Glomerular visceral epithelial cell (primary cell): ENCODE results near the gene HMOX2.
A peak's percentile ranks its signal among the peaks of the same experiment; 100 is the strongest.

Experiments
- DNase-seq: peaks from one replicate; pipeline ENCODE4 v3.0.0-alpha.2; 2016; ENCODE audit errors: extremely low spot score

Gene HMOX2

DNA sequence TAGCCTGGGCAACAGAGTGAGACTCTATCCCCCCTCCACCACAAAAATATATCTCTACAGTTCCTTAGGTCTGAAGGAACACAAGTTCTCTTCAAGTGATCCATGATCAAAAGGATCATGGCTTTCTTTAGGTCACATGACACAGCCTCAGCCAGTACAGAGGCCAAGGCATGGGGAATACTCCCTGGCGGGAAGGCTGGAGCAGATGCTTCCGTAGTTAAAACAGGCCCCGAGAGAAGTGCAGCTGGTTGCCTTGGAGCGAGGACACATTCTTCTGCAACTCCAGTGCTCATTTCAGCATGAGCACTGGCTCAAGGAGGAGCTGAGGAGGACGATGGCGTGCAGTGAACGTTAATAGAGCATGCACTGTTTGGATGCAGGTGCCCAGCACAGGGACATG lies 48.9 kb downstream of the HMOX2 start:
- DNase-seq = no peak

DNA sequence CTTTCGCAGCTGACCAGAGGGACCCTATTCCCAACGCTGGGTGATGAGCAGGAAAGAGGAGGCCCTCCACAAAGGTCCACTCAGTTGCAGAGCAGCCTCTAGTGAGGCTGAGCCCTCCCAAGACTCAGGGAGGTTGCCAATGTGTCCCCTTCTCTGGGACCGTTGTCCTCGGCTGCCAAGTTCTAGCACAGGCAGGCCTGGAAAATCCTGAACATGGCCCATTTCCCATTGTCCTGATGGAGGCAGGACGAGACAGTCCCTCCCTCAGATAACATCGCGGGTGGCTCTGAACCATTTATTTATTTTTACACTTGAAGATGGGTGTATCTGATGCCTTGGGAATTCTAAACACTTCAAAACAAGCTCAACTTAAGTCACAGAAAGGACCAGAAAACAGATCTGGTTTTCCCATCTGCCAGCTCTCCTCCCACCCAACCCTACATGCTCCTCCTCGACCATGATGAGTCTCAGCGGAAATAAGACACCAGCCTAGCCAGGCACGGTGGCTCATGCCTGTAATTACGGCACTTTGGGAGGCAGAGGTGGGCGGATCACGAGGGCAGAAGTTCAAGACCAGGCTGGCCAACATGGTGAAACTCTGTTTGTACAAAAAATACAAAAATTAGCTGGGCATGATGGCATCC lies 49.6 kb downstream of the HMOX2 start:
- no peak for DNase-seq

DNA sequence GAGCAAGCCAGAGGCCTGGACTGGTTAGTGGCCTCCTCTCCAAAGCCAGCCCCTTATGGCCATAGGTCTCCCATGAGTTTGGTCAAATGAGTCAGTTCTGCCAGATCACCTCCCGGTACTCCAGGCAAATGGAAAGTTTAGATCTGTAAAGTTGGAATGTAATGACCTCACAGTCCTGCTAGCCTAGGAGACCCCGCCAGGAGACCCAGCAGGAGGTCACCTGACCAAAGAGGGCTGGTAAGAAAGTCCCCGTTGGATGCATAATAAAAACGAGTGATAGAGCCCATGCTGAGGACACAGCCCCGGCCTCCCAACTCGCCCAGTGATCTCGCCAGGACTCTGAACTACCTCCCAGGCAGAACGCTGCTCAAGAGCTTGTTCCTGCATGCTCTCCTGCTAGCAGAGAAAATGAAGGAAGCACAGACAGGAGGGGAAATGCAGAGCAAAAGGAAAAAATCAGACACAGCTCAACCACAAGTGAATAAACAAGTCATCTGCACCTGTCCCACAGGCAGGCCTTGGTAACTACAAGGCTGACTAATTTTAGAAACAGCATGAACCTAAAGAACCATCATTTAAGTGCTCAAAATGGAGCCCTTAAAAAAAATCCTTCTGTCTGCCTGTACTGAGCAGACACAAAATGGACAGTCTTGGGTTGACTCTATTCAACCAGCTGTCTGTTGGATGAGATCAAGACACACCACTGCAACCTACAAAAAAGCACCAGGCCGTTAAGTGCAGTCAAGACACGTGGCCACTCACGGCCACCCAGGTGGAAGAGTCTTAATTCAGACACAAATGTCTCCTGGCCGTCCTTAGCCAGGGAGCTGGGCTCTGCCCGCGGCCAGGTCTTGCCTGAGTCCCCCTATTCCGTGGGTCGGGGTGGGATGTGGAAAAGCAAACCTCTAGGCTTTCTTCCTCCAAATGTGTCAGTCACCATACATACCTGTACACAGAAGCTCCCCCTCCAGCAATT lies 53.2 kb downstream of the HMOX2 start:
- peak; percentile 82 for DNase-seq

DNA sequence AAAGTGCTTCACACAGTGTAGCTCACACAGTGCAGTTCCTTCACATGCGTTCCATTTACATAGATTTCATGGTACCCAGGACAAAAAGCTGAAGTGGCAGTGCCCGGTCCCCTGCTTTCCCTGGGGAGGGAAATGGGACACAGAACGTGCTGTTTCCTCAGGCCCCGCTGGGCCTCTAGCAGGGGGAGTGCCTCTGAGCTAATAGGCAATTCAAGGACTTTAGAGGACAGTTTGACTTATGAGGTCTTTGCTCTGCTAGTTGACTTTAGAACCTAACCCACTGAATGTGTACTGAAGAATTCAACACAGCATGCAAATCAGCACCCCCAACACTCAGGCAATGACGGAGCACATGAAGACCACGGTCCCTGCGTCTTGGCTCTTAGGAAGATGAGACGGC lies 55.6 kb downstream of the HMOX2 start:
- no peak for DNase-seq

DNA sequence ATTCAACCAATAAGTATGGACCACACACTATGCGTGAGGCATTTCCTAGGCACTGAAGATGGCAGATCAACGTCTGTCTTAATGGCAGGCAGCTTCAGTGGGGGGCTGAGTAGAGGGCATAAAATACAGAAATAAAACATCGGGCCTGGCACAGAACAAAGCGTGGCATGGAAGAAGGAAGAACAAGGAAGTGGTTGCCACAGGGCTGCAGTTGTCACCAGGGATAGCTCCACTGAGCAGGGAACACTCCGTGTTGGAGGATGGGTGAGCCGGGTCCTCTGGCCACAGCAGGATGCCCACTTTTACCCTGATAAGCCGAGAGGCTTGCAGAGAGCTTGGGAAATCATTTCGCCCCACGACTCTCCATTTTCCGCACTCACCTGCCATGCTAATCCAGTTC lies 56.0 kb downstream of the HMOX2 start:
- no peak for DNase-seq

DNA sequence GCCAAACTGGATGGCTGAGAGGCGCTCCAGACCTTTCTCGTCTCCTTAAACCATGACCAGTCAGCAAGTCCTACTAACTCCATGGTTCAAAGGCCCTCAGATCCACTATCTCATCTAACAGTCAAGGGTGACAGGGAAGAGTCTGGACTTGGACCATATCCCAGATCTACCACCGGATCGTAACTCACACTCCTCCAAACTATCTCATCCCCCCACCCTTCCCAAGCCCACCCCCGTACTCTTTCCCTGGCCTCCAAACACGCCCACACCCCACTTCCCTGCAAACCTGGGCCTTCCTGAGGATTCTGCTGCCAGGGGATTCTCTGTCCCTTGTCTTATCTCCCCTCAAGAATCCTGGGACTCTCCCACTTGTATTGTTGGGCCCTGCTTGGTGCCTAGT lies 57.3 kb downstream of the HMOX2 start:
- DNase-seq = no peak

DNA sequence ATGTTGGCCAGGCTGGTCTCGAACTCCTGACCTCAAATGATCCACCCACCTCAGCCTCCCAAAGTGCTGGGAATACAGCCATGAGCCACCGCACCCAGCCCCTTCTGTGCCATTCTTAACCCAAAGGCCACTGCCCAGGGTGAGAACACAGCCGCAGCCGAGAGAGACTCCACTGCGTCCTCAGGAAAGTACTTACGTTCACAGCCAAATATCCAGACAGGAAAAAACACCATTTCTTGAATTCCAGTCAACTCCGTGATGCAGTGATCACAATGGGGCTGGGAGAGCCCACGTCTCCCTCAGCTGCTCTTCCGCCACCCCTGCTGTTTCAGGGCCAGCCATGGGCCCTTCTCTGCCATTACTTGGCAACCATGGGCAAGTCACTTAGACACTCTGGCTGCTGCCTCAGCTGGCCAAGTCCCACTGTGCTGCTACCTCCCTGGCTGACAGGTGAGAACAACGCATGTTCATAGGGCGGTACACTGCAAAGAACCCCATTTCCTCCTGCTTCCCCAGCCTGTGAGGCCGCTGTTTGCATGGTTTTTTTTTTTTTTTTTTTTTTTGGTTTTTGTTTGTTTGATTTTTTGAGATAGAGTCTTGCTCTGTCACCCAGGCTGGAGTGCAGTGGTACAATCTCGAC lies 58.1 kb downstream of the HMOX2 start:
- no peak for DNase-seq

DNA sequence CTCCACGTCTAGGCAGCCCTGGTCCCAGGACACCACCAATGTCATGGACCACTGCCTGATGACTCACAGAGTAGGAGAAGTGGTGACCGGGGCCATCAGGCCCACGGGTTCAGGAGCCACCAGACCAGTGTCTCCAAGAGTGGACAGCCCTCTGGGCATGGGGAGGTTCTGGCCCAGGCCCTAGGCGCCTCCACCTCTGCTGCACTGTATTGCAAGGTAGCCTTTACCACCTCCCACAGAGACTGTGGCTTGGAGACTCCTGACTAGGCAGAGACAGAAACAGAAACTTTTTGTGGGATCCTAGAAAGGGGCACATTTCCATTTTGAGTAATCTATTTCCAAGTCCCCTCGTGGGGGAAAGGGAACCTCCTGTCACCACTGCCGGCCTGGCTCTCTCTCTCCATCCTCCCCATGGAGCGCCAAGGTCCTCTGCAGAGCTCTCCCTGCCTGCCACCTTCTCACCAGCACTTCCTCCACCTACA lies 59.5 kb downstream of the HMOX2 start:
- no peak for DNase-seq

DNA sequence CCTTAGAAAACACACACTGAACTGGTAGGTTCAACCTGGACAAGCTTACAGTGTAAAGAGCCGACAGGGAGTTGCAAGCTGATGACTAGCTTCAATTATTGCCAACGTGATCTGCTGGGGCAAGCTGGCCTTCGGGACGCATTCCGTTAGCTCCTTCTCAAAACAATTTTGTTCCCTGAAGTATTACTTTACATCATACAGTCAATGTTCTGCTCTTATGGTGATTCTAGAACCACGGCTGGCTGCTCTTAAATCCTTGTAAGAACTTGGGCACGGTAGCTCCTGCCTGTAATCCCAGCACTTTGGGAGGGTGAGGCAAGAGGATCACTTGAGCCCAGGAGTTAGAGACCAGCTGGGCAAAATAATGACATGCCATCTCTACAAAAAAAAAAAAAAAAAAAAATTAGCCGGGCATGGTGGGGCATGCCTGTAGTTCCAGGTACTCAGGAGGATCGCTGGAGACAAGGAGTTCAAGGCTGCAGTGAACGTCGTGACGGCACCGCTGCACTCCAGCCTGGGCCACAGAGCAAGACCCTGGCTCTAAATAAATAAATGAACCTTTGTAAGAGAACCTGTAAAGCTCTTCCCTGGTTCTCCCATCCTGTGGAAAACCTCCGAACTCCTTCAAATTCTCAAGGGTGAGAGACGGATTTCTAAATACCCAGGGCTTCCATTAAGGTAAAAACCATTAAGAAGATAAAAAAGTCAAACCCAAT lies 60.4 kb downstream of the HMOX2 start:
- DNase-seq = no peak

DNA sequence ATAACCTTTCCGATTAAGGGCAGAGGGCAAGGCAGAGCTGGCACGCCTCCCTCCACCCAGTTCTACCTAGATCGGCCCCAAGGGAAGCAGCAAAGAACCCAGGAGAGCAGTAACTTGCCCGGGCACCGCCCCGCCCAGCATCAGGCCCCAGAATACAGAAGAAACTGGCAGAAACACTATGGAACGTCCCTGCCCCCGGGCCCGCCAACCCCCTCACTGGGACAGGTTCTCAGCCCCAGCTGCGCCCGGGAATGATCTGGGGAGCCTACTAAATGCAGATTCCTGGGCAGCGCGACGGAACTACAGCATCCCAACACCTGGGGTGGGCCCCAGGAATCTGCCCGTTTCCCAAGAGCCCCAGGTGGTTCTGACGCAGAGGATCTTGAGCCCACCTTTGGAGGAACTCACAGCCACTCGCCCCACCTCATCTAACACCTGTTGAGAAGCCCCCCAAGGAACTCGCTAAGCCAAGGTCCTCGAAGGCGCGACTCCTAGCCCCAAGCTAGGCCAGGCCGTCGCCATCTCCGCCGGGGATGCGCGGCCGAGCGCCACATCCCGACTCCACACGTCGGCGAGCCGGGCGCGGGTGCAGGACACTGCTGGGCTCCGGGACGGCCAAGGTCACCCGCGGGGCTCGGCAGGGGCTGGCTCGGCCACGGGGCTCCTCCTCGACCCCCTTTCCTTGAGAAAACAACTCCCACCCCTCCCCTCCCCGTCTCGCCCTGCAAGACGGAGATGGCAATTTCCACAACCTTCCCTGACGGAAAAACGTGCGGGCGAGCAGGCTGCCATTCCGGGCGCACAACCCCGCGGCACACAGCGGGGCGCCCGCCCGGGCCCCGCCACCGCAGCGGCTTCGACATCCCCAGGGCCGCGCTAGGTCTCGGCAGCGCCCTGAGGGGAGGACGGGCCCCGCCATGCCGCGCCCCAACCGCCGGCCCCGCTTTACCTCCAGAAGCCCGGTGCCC lies 61.5 kb downstream of the HMOX2 start:
- DNase-seq = no peak

DNA sequence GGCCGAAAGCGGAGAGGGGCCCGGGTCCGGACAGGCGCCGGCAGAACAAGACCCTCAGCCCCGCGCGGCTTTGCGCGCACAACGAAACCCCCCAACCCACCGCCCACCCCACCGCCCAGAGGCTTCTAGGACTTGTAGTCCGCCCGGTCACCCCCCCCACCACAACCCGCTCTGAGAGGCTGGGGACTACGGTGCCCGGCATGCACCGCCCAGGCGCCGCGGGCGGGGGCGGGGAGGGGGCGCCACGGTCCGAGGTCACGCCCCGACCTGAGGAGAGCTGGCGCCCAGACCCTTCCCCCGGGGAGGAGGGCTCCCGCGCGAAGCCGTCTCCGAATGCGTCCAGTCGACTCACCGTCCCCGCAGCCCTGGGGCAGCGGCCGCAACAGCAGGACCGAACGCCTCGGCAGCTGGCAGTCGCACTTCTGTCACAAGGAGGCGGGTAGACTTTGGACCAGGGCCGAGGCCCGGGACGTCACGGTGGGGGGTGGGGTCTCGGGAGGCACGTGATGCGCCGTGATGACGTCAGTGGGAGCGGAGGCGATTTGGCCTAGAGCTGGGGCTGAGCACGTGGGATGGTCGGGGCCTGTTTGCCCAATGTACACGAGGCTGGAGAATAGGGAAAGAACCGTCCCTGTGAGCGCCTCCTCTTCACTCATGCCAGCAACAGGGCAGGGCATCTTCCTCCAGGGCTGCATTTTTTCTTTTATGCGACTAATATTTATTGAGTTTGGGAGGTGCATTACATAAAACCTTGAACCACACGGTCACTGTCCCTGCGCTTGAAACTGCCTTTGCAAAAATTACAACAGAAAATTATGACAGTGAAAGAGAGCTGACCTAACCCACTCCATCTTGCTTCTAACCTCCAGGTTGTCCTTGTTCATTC lies 62.4 kb downstream of the HMOX2 start, which contains the start of gene CDIP1:
TSS of gene CDIP1 (minus strand) at position 424 of the 886 bp plus-strand sequence. CDS start 24,643 bp downstream, outside the sequence.
- peak; percentile 92 for DNase-seq

DNA sequence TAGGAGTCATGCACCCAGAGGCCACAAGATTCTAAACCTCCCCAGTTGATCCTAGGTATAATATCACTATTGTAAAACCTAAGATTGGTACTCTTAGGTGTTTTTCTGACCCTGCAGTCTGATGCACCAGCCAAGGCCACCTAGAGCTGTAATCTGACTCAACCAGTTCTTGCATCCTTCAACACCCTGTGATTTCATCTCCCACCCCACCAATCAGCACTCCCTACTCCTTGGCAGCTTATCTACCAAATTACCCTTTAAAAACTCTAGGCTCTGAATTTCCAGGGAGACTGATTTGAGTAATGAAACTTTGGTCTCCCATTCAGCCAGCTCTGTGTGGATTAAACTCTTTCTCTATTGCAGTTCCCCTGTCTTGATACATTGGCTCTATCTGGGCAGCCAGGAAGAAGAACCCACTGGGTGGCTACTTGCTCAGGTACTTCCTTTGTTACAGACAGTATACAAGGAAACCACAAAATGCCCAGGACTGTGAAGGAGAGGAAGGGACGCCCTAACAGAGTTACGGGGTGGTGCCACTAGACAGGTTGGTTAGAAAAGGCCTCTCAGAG lies 63.6 kb downstream of the HMOX2 start:
- DNase-seq = no peak

DNA sequence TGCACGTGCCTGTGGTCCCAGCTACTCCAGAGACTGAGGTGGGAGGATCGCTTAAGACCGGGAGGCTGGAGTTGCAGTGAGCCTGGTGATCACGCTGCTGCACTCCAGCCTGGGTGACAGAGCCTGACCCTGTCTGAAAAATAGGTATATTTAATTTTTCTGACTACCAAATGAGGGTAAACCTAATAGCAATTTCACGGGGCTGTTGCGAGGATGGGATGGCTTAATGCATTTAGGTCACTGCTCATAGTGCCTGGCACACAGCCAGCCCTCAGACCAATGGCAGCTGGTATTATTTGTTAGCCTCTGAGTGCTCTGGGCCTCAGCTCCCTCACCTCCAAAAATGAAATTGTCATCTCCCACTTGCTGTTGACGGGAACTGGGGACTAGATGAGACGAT lies 68.3 kb downstream of the HMOX2 start:
- no peak for DNase-seq

DNA sequence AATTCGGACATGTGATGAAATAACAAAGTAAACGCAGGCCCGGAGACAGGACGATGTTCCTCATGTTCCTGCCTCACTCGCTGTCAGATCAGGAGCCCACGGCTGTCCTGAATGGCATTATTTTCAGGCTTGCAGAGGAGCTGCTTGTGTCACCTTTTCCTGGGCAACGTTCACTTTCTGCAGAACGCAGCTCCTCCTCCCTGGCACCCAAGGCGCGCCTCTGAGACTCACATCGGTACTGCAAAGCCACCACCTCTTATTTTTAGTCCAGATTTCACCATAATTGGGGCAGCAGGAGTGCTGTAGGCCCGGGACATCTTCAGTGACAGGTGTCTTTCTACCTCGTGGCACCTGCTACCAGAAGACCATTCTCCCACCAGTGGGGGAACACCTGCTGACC lies 71.9 kb downstream of the HMOX2 start:
- DNase-seq = no peak

DNA sequence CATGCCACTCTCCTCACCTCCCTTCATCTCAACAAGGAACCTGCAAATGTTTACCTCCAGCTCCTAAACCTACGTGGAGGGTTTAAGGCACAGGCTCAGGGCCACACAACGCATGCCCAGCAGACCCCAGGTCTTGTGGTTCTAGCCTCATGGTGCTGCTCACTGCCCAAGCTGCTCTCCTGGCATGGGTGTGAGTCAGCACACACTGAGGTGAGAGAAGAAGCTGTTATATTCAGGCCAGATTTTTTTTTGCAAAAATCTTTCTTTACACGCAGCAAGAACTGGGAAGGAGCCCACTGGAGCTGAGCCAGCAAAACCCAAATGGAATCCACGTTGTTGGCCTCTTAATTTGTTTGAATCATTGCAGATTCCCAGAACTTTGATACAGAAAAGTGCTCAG lies 74.4 kb downstream of the HMOX2 start:
- DNase-seq = no peak

DNA sequence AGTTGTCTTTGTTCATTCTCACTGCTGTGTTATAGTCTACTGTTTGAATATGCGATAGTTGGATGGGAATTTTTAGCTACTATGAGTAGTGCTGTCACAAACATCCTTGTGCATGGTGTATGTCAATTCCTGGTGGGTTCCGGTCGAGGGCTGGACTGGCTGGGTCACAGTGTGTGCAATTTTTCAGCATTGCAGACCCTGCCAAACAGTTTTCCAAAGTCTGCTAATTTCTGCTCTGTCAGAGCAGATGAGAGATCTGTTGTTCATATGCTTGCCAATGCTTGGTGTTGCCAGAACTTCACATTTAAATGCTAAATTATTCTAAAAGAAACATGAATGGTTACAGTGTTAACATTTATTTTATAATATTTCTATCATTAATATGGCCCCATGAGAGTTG lies 76.3 kb downstream of the HMOX2 start:
- DNase-seq = no peak

DNA sequence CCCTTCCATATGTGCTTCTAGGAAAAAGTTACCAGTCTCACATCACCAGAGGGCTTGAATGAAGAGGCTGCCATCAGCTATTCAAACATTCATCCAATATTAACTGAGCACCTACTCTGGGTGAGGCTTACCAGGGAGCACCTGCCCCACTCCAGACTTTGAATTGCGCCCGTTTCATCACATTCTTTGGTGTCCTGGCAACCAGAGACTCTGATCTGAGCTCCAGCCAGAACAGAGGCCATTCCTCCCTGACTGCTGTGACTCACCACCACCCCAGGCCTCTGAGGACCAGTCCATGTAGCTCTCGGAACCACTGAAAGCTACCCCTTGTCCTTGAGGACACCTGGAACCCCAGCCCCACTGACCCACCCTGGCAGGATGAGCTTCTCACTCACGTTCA lies 79.9 kb downstream of the HMOX2 start, which contains the start of gene C16orf96:
TSS of gene C16orf96 (plus strand) at position 229 of the 400 bp plus-strand sequence. CDS start at position 379, 150 bp downstream.
- peak; percentile 12 for DNase-seq

DNA sequence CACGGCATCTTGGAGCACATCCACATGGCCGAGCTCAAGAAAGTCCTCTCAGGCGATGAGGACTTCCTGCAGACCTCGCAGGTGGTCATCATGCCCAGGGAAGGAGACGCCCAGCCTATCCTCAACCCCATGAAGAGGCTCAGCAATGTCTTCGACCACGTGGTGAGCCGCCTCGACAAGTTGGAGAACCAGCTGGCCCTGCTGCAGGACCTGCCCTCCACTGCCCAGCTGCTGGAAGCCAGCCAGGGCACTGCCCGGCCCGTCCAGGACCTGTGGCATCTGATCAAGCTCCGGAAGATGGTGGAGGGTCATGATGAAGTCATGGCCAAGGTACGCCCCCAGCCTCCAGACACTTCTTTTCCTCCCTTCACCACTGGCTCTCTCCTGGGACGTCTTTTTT lies 80.4 kb downstream of the HMOX2 start:
- DNase-seq = no peak

DNA sequence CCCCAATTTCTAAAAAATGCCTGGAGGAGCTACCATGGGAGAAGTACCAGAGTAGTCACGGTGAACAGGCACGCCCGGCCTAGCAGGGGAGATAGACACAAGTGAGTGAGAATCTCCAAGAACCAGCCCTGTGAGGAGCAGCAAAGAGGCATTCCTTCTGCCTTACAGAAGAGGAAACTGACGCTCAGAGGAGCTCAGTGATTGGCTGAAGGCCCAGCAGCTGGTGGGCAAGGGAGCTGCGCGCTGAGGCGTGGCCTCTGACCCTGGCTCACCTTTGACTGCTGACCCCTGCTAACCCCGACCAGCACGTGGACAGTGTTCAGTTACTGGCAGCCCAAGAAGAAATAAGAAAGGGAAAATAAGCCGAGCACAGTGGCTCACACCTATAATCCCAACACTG lies 81.8 kb downstream of the HMOX2 start:
- DNase-seq = no peak
